Stimulated activated CD4-positive, alpha-beta T cell treated with anti-CD3 and anti-CD28 coated beads, Interleukin-12 subunit alpha, Interleukin-12 subunit beta, amount 100 ng/mL, for 48 hours (primary cell): ENCODE data around the gene NCOA3.

Source experiments
- DNase-seq, 3 donors: peaks; one replicate each; pipeline ENCODE4 v3.0.0-alpha.2; 2020; ENCODE audit warnings: low read depth in 2 of 3, low spot score in 1 of 3

The NCOA3 gene

DNA sequence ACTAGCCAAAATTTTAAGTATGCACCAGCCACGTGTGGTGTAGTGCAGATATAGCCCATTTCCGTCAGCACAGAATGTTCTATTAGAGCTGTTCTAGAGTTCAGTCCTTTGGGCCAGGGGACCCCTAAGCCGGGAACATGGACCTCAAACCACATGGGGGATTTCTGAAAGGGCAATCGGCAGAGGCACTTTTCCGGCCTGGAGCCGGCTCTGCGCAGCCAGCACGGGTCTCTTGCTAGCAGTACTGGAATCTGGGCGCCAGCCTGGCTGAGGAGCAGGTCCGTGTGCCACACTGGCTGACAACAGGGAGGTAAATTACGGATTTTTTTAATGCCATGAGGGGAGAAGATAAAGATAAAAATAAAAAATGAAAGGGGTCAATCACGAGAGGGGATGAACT lies 163.1 kb downstream of the NCOA3 start:
- no peak for DNase-seq

GRCh38 chr20:47665221-47665991 lies 163.7 kb downstream of the NCOA3 start:
- DNase-seq = no peak

GRCh38 chr20:47666304-47666703 lies 164.6 kb downstream of the NCOA3 start:
- no peak for DNase-seq

GRCh38 chr20:47667086-47667485 lies 165.4 kb downstream of the NCOA3 start:
- no peak for DNase-seq

- DNase-seq = no peak
Measured at GRCh38 chr20:47667531-47668312, 166.0 kb downstream of the NCOA3 start.

GRCh38 chr20:47668313-47669151 lies 166.8 kb downstream of the NCOA3 start:
- DNase-seq = no peak

DNA sequence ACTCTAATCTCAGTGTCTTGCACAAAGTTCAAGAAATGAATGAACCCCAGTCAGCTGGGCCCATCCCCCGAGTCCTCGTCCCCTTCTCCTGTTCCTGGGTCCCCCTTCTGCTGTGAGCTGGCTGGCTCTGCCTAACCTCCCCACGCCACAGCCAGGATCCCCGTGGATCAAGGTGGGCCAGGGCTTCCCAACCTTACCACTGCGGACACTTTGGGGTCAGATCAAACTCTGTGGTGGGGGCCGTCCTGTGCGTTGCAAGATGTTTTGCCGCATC lies 167.4 kb downstream of the NCOA3 start:
- DNase-seq = no peak

DNA sequence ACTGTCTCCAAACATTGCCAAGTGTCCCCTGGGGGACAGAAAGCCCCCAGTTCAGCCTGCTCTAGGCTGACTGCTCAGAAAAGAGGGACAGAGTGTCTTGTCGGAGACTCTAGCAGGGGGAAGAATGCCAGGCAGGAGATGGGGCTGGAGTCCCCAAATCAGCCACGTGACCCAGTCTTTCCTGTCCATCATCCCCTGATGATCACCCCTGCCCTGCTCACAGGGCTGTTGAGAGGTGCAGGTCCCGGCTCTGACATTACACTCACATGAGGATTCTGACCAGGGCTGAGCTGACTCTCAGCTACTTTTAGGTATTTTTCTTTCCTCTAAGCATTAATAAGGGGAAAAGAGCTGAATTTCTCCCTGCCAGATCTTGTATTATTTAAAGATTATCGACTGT lies 167.8 kb downstream of the NCOA3 start:
- DNase-seq = no peak

DNA sequence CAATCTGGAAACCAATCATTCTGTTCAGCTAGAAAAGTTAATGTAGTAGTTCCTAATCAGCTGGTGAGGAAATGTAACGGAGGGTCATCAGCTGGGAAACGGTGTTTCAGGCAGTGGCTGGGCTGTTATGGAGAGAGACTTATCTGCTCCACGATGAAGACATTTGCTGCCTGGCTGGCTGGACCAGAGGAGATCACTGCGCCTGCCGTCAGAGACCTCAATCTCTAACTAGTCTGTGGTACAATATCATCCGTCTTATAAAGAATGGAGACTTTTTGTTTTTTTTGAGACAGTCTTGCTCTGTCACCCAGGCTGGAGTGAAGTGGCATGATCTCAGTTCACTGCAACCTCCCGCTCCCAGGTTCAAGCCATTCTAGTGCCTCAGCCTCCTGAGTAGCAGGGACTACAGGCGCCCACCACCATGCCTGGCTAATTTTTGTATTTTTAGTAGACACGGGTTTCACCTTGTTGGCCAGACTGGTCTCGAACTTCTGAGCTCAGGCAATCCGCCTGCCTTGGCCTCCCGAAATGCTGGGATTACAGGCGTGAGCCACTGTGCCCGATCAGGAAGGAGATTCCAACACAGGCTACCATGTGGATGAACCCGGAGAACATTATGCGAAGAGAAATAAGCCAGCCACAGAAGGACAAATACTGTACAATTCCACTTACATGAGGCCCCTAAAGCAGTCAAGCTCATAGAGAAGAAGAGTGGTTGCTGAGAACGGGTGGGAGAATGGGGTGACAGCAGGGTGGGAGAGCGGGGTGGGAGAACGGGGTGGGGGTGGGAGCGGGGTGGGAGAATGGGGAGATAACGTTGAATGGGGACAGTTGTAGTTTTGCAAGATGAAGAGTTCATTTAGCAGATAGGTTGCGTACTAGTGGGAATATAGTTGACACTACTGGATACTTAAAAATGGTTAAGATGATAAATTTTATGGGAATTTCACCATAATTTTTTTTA lies 168.5 kb downstream of the NCOA3 start:
- DNase-seq = no peak

DNA sequence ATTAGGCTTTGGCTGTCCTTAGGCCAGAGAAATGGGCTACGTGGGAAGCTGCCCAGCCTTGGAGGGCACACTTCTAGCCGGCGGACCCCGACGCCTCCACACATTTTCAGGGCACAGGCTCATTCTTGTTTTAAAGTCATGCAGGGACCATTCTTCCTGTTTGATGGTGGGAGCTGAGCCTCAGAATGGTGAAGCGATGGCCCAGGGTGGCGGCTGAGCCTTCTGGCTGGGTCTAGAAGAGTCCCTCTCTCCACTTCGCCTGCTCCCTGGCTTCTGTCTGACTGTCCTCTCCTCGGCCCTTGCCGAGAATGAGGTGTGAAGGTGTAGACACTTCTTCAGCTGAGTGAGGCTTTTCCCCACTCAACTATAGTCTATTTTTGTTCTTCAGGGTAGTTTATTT lies 169.2 kb downstream of the NCOA3 start:
- no peak for DNase-seq

DNA sequence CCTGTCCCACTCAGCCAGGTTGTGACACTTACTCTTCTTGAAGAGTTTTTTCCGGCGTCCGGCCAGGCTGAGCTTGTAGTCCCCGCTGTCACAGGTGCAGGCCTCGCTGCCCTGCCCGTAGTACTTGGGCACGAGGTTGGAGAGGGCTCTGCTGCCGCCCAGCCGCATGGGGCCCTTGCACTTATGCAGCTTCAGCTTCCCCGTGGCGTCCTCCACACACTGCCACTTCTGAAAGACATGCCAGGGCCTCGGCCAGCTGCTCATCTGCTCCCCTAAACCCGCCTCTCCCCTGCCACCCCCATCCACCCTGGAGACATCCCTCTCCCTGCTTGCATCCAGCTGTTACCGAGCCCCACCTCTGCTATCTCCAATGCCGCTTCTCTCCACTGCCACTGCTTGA lies 170.5 kb downstream of the NCOA3 start:
- no peak for DNase-seq

- DNase-seq = no peak
Measured at GRCh38 chr20:47672886-47673670, 171.4 kb downstream of the NCOA3 start.

DNA sequence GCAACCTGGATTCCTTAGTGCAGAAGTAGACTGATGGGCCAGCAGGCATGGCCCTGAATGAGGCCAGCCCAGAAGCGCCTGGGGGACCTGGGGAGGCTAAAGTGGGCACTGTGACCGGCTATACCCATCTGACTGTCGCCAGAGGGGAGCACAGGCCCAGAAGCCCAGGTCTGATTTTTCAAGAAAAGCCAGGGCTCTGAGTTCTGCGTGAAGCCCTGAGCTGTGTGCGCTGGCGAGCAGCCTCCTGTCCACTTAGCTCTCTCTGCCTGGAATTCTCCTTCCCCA lies 171.9 kb downstream of the NCOA3 start:
- DNase-seq = no peak

DNA sequence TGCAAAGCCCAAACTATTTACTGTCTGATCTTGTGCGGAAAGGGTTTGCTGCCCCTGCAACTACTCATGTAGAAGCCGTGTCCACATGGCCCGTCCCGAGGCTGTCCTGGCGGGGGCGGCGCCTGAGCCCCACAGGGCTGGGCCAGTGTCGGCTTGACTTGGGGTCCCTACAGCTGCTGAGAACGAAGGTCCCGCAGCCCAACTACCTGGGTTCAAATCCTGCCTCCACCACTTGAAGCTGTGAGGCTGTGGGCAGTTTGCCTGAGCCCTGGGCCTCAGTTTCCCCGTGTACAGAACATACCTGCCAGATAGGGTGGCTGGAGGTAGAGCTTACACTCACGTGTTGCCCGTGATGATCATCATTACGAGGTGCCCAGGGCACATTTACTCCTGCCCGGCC lies 172.5 kb downstream of the NCOA3 start:
- DNase-seq = no peak

DNA sequence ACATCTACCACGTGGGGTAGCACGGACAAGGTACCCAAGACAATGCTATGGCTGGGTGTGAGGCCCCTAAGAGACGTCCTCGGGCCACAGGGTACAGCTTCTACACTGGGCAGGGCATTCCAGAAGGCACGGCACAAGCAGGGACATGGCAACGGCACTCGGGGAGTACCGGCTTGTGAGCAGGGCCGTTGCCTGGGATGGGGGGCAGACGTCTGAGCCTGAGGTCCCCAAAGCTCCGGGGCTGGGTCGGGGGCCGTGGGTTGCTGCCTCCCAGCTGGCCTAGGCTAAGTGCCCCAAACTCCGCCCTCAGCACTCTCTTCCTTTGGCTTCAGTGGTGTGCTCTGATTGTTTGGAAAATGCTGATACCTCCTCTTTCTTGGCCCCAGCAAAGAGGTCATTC lies 173.0 kb downstream of the NCOA3 start:
- no peak for DNase-seq

- DNase-seq = no peak
Measured at GRCh38 chr20:47675190-47676142, 173.8 kb downstream of the NCOA3 start.

DNA sequence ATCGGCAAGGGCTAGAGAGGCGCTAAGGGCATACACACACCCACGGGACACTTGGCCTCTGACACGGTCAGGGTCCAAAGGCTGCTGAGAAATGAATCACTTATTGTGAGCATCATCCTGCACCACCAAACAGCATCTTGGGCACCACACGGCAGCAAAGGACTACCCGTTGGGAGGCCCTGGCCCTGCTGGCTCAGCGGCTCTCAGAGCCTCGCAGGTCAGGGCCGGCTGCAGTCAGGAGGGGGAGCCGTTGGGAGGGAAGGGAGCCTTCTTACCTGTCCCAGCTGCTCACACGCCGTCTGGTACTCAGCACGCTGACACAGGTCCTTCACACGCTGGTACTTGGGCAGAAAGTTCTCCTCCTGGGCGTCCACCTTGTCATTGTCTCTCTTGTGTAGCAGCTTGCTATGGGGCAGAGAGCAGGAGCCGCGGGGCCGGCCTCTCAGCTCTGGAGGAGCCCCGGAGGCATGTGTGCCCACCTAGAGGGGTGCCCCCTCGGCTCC lies 174.6 kb downstream of the NCOA3 start:
- DNase-seq = no peak

DNA sequence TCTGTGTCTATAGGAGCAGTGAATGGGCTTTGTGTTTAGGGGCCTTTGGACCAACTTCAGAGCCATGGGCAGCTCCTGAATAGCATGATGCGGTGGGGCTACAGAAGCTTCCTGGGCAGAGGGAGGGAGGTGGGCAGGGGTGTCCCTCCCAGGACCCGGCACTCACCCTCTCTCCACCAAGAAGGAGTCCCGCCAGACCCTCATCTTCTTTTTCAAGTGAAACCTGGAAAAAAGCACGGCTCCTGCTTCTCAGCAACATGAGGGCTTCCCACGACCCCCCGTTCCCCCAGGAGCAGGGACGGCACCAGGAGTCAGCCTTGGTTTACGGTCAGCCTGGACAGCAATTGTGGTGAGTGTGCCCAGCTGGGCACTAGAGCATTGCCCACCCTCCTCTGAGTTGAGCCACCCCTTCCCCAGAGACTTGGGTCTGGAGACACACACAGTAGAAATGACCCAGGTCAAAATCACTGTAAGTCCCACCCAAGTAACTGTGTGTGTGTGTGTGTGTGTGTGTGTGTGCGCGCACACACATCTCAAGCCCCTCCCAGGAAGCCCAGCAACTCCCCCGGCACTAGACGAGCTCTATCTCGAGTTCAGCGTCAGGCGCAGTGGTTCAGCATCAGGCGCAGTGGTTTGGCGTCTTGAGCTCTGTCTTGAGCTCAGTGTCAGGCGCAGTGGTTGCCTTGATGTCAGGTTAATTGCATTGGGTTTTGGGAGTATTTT lies 175.4 kb downstream of the NCOA3 start:
- DNase-seq = no peak
